GM21360 (cell line): Measurements from ENCODE around the gene GRID1.
"Not testable (repeated sequence)": the region's sequence is repeated elsewhere in the genome, so short reads cannot be mapped to it uniquely, and the experiment has no call there.

Experiments
- ATAC-seq: cut with Tn5 transposase; IDR thresholded peaks from one replicate; pipeline ENCODE4 v1.9.1; 2021; ENCODE audit warnings: mild to moderate bottlenecking, moderate library complexity; ENCODE audit not compliant: unreplicated experiment

The GRID1 gene

GRCh38 chr10:86100581-86101061 lies 266.0 kb downstream of the GRID1 start:
- ATAC-seq = peak; percentile 84

- ATAC-seq = no peak
Observed at GRCh38 chr10:86099542-86100334, 266.9 kb downstream of the GRID1 start.

- ATAC-seq = no peak
Observed at GRCh38 chr10:86098187-86098881, 268.3 kb downstream of the GRID1 start.

- ATAC-seq = not testable (repeated sequence)
Observed at GRCh38 chr10:86095061-86095460, 271.5 kb downstream of the GRID1 start.

- ATAC-seq = not testable (repeated sequence)
Observed at GRCh38 chr10:86092311-86092710, 274.3 kb downstream of the GRID1 start.

- ATAC-seq = no peak
Observed at GRCh38 chr10:86091216-86091615, 275.4 kb downstream of the GRID1 start.

- no peak for ATAC-seq
Observed at GRCh38 chr10:86090807-86091206, 275.8 kb downstream of the GRID1 start.

- no peak for ATAC-seq
Observed at GRCh38 chr10:86087716-86088115, 278.9 kb downstream of the GRID1 start.

- ATAC-seq = no peak
Observed at GRCh38 chr10:86086418-86086817, 280.2 kb downstream of the GRID1 start.

- no peak for ATAC-seq
Observed at GRCh38 chr10:86085686-86086085, 280.9 kb downstream of the GRID1 start.

GRCh38 chr10:86085136-86085535 lies 281.5 kb downstream of the GRID1 start:
- ATAC-seq = no peak

GRCh38 chr10:86084585-86084984 lies 282.0 kb downstream of the GRID1 start:
- ATAC-seq = no peak

- no peak for ATAC-seq
Observed at GRCh38 chr10:86083664-86084175, 282.9 kb downstream of the GRID1 start.

GRCh38 chr10:86083206-86083605 lies 283.4 kb downstream of the GRID1 start:
- no peak for ATAC-seq

- ATAC-seq = no peak
Observed at GRCh38 chr10:86082556-86082955, 284.0 kb downstream of the GRID1 start.

- ATAC-seq = no peak
Observed at GRCh38 chr10:86079088-86079487, 287.5 kb downstream of the GRID1 start.

GRCh38 chr10:86078639-86079035 lies 288.0 kb downstream of the GRID1 start:
- no peak for ATAC-seq

- ATAC-seq = no peak
Observed at GRCh38 chr10:86077871-86078638, 288.5 kb downstream of the GRID1 start.

- no peak for ATAC-seq
Observed at GRCh38 chr10:86077271-86077670, 289.3 kb downstream of the GRID1 start.

GRCh38 chr10:86076497-86076896 lies 290.1 kb downstream of the GRID1 start:
- not testable (repeated sequence) for ATAC-seq

- no peak for ATAC-seq
Observed at GRCh38 chr10:86075512-86075911, 291.1 kb downstream of the GRID1 start.
